ENCODE measurements around the gene PTPRG.

Gene PTPRG

DNA sequence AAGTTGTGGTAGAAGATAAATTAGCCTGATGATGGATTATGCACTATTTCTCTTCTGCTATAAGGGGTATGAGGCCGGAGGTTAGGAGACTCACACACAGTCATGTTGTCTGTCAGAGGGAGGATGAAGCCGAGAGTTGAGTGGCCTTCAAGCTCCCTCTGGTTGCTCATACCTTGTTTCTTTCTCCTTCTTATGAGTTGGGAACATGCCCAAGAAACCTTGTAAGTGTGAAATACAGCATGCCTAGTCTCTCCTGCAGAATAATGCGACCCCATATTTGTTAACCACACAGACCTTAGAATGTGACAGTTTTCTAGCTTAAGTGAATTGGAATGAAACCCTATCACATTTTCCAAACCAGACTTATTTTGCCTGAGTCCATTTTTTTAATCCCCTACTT is 366.7 kb downstream of the PTPRG start:
- DNase-seq (ENCODE audit: low spot score), result peak; percentile 20

DNA sequence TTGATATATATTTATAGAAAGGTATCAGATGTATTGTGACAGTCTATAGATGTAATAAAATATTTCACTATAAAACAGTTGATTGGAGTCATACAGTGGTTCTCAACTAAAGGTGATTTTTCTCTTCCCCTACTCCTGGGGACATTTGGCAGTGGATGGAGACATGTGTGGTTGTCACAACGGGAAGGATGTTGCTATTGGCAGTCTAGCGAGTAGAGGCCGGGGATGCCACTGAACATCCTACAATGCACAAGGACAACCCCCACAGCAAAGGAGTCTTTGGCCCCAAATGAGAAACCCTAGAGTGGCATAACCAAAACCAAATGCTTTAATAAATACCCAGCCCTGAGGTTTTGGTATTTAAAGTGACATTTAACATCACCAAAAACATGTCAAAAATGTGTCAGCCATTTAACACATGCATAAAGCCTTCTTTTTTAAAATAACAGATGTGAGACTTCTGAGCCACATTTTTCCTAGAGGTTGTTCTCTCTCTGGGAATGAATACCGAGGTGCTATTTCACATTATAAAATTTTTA is 367.5 kb downstream of the PTPRG start:
- DNase-seq (ENCODE audit: low spot score), result no peak

DNA sequence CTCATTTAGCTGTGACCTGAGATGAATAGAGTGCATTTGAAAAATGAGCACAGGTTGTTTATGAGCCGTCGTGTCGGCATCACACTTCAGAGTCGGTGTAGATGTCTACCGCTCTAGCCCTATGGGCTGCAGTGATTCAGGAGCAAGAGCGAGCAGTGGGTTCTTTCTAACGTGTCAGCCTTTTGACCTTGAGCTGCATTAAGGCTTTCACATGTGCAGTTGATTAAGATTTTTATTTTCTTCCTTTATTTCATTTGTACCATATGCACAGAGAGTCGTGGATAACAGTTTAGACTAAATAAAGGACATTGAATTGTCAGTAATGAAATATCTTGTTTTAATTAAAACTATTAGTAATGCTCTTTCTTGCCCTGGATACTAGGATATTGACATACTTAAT is 368.2 kb downstream of the PTPRG start:
- no peak for DNase-seq (ENCODE audit: low spot score)

DNA sequence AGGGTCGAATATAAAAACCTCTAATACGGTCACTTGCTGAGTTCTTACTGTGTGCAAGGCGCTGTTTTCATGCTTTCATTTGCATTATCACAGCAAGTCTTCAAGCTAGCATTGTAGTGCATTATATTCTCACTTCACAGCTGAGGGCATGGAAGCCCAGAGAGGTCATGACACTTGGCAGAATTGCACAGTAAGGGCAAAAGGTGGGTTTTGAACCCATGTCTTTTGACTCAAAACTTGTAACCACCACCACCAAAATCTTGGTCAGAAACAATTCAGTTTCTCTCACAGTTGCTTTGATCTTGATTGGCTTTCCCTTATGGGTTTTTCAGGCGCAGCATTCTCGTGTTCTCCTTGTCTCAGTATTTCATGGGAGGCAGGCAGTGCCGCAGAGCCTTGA is 371.1 kb downstream of the PTPRG start:
- DNase-seq (ENCODE audit: low spot score), result no peak

DNA sequence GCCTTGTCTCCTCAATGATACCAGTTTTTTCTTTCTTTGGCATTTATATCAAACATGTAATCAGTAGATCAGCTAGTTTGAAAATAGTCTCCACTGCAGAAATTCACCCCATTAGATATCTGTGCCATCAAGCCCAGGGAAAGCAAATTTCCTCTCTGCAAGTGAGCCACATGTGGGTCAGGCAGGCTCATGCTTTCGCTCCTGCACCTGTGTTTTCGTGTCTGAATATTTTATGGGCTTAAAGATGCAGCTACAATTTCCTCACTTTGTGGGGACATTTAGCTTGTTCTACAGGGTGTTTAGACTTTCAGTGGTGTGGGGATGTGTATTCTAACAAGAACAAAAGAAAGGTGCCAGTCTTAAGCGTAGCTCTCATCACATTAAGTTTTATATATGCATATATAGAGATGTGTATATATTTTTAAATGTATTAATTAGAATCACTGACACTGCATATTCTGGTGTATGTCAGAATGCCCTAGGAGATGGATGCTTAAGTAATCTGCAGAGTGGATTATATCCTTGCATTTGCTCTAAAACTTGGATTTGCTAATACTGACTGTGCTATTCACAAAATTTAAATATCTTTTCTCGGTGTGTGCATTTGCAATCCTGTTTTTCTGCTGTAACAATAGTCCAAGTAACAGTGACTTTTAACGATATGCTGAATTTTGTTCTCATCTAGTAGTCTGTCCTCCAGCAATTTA is 372.6 kb downstream of the PTPRG start:
- no peak for DNase-seq (ENCODE audit: low spot score)

DNA sequence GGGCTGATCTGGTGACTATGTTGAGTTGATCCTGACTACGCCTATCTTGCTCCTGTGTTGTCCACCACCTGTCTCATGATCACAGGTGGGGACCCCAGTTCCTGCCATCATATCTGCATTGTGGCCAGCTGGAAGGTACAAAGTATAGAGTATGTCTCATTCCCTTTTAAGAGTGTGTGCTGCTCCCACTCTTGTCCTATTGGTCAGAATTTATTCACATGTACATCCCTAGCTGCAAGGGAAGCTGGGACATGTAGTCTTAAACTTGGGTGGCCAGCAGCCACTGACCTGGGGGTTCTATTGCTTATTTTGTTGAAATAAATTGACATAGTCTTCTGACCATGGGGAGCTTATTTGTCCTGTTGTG is 373.1 kb downstream of the PTPRG start:
- no peak for DNase-seq (ENCODE audit: low spot score)

DNA sequence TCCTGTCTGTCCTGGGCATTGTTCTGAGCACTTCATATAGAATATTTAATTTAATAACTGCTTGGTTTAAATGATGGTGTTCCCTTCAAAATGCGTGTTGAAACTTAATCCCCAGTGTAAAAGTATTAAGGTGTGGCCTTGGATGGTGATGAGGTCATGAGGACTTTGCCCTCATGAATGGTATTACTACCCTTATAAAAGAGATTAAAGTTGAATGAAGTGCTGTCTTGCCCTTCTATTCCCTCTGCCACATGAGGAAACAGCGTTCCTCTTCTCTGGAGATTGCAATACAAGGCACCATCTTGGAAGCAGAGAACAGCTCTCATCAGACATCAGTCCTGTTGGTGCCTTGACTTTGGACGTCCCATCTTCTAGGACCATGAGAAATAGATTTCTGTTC is 374.4 kb downstream of the PTPRG start:
- DNase-seq (ENCODE audit: low spot score), result no peak

DNA sequence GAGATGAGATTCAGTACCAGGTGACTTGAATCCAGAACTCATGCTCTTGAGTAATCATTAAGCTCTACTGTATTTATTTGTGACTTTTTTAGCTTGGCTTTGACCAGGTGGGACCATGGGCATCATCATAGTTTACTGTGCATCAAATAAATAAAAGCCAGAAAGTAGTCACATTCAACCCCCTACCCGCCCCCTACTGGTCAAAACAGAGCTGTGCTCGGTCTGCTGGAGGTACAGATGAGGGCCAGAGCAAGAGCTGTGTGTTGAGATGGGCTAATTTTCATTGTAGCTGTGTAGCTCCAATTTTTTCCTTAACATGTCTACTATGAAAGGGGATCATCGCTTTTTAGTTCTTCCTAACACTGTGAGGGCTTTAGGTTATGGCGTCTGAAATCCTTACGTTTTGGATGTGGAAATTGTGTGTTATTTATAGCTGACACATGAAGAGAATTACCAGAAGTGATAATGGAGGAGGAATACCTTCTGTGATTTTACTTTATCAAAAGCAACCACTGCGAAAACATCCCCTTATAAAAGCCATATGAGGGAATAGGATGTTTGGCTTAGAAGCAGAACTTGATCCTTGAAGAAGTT is 375.1 kb downstream of the PTPRG start:
- peak; percentile 31 for DNase-seq (ENCODE audit: low spot score)

DNA sequence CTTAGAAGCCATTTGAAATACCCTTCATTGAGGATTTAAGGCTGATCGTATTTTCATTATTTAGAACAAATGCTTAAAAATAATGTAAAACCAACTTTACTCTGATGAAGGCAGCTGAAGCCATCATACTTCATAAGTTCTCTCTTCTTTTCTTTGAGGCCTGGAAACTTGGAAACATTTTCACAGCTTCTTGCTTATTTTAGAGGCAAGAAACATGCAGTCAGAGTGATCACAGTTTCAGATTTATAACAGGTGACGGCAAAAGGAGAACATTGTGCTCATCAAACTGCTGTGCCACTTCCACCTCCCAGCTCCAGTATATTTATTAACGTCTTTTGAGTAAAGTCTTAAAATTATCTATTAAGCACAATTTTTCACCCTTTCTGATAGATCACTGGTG is 376.1 kb downstream of the PTPRG start:
- DNase-seq (ENCODE audit: low spot score), result no peak

DNA sequence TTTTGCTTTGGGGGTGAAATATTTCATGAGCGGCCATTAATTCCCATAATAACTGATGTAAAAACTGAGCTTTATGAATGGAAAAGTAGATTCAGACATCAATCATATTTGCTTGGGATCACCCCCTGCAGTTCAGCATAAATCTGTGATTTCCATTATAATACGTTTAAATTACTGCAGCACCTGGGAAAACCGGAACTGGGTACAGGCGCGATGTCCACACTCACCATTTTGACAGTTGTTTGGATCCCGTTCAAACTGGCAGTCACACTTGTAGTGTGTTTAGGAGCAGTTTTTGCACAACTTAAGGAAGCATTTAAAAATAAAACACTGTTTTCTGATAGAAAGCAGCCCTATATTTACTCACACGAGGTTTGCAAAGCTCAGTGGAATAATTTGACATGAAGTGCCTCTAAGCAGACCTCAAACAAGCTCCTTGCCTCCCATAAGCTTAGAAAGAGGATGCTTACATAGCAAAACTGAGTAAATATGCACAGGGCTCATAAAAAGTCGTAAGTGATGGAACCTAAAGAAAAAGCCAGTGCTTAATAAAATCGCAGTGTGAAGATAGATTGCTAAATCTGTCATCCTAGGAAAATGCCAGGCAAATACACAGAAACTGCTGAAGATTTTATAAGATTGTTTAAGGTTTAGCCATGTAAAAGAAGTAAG is 377.6 kb downstream of the PTPRG start:
- DNase-seq (ENCODE audit: low spot score), result no peak

DNA sequence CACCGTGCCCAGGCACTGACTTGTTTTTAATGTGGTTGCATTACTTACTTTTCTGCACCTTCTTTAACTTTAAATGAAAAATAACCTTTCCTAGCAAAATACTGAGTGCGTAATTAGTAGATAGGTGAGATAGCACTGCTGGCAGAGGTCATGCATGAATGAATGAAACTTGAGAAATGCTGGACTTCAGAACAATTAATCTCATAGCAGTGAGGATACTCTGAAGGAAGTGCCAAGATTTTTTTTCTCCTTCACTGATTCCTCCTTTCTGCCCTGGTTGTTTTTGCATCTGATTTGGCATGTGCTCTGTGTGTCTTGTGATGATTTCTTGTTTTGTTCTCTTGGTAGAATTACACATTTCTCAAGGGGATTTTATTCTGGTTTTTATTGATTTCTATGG is 378.9 kb downstream of the PTPRG start:
- no peak for DNase-seq (ENCODE audit: low spot score)

DNA sequence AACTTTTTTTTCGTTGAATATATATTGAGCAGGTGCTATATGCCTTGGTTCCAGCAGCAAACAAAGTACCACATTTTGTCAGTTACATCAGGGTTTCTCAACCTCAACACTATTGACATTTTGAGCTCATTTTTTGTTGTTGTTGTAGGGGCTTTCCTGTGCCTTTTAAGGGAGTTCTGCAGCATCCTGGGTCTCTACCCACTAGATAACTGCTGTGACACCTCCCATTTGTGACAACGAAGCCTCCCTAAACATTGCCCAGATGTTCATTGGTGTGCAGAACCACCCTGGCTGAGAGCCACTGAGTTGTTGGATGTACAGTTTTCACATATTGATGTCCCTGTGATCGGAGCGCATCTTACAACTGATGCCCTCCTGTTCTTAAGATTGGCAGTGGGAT is 382.6 kb downstream of the PTPRG start:
- no peak for DNase-seq (ENCODE audit: low spot score)

DNA sequence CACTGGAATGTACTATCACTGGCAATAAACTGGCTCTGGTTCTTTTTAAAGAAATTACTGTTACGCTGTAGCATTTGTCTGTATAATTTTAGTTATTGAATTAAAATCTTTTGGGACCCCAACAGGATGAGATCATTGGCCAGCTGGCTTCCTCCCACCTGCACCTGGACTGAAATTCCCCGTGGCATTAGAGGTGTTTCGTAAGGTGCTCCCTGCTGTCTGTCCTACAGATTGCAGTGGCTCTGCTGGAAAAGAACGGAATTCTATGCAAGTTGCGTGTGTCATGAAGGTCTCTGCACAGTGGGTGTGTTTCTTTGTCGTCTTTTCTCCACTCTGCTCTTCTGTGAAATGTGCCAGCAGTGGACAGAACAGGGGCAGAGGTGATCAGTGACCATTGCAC is 383.4 kb downstream of the PTPRG start:
- no peak for DNase-seq (ENCODE audit: low spot score)

DNA sequence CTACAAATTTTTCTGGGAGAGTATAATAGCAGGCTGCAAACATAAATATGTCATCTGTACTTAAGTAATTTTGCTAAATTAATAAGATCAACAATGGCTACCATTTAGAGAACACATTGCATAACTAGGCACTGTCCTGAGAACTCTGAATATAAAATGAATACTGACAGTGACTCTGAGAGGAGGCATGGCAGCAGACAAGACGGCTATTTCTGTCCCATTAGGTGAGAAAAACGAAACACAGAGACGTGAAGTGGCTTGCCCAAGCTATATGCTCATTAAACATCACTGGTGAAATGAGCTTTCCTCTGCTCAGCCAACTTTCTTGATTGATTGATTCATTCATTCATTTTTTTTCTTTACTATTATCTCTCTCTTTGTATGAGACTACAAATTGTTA is 384.3 kb downstream of the PTPRG start:
- no peak for DNase-seq (ENCODE audit: low spot score)

DNA sequence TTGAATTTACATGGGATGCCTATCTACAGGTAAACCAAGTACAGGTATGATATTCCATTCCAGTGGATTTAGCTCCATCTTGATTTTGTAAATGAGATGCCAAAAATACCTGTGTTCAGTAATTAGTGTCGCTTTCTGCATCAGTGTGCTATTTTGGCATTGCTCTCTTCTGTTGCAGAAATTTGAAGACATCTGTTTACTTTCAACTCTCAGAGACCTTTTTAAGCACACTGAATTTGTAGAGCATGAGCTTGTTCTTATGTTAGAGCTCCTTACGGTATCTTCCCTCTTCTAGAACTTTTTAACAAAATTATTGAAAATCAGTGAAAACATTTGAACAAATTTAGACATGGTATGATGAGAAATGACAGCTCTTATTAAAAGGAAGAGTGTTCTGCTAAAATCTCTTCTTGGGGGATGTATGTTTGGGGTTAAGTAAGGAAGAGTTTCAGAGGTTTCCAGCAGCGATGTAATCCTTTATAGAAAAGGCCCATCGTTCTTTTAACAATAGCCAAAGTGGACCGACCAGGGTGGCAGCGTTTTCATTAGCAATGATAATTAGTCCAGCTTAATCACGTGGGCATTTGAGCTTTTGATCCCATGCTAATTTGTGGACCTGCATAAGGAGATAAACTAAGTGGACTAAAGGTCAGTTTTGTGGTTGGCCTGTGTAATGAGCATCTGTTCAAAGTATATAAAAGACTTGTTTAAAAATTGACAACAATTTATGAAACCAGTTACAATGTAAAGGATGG is 385.4 kb downstream of the PTPRG start:
- DNase-seq (ENCODE audit: low spot score), result no peak

DNA sequence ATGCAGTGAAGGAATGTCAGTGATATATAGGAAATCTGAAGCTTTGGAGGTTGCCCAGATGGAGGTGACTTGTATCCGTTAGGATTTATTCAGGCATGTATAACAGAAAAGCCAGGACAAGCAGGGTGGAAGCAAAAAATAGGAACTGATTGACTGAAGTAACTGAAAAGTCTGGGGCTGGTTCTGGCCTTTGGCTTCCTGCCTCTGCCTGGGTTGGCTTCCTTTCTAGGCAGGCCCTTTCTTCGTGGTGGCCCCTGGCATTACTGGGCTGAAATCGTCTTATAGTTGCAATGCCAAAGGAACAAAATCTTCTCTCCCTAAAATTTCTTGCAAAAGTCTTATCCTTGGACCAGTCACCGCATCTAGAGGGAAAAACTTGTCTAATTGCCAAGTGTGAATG is 386.1 kb downstream of the PTPRG start:
- DNase-seq (ENCODE audit: low spot score), result no peak

DNA sequence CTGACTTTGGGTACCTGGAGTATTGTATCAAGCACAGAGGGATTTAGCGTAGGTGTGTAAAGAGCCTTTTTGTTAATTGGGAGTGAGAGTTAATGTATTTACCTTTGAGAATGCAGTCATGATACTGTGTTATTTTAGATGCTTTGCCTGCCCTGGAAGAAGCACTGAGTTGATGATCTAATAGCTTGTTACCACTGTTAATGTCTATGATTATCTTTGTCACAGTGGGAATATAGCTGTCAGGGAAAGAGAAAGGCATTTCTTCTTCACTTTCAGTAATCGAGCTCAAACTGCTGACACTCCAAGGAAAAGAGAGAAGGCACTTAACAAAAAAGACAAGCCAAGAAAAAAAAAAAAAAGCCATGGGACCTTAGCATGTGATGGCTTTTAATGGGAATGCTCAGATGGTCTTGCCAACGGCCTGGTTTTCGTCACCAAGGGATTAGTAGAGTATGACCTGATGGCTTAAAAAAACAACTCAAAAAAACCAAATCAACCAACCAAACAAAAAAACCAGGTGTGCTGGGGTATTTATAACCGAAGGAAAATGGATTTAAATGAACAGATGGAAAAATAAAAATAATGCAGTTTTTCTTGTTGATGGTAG is 387.4 kb downstream of the PTPRG start:
- no peak for DNase-seq (ENCODE audit: low spot score)

DNA sequence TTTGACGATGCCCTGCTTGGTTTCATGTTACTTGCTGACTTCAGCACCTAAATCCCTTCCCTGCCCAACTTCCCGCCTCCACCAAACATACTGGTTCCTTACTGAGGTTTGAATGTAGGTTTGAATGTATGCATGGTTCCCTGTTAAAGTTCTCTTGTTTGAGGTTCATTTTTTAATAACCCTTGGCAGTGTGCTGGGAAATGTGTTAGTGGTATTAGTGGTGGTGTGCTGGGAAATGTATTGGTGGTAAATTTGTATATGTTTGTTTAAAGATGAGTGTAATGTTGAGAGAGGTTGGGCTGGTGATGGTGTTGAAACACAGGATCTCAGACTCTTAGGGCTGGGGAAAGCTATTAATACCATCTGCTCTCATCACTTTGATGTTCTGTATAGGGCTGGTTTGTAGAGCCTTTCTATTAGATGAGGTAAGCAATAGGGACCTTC is 392.7 kb downstream of the PTPRG start:
- DNase-seq (ENCODE audit: low spot score), result peak; percentile 50

DNA sequence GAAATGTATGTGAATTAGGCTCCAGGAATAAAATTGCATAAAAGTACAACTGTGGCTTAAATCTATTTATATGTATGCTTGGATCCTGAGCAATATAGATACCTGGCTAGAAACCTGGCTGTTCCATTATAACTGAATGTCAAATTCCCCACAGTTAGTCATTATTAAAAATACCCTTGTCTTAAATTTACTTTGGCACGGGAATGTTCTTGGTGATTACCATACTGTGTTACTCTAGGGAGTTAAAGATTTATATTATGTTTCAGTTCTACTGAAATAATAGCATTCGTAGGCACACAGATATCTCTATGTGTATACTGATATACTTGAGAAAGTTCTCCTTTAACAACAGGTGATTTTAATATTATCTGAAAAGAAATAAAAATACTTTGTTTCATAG is 394.1 kb downstream of the PTPRG start:
- DNase-seq (ENCODE audit: low spot score), result no peak

DNA sequence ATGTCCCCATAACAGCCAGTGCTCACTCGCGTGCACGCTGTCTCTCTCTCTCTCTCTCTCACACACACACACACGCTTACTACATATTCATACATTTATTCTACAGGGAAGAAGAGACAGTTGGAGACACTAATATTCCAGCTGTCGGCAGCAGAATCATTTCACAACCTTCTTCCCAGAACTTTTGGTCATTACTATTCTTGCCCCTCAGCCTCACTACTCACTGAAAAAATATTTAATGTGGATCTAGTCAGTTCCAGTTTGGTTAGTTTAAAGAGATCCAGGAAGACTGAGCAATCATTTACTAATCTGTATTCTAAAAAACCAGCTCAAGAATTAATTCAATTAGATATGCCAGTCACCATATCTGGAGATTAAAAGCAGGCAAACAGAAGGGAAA is 394.9 kb downstream of the PTPRG start:
- DNase-seq (ENCODE audit: low spot score), result peak; percentile 66

DNA sequence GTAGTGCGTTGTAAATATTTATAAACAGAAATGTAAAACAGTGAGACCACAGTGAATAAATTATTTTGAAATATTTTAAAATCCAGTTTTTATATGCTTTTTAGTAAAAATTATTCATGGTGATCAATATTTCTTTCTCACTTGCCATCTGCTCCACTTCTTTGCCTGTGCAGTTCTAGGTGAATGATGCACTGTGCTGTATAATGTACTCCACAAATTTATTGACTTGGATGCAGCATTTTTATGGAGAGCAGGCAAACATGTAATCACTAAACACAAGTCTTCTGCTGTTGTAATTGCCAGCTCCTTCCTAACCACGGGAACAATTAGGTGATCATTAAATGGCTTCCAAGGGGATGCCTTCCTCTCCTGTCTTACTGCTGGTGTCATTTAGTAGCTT is 395.9 kb downstream of the PTPRG start:
- no peak for DNase-seq (ENCODE audit: low spot score)

DNA sequence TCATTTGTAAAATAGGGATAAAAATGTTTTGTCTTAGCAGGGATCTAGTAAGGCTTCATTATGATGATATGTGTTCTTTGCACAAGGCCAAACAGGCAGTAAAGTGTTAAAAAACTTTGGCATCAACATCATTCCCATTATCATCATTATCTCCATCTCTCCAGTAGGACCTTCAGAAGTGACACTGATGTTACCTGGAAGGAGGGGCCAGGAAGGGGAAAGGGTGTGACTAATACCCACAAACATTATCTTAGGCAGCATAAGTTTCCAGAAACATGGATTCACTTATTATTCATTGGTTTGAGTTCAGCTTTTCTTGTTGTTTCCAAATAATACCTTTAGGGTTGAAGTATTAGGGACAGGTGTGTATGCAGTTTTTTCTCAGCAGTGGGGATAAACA is 399.6 kb downstream of the PTPRG start:
- no peak for DNase-seq (ENCODE audit: low spot score)
